HPDE6-E6E7 (cell line): Measurements from ENCODE around the gene CLDN15.
A peak's percentile ranks its signal among the peaks of the same experiment; 100 is the strongest.

Source experiments
- DNase-seq: peaks from one replicate; pipeline ENCODE4 v3.0.0; 2011; ENCODE audit warnings: missing footprints; ENCODE audit errors: extremely low spot score

CLDN15 gene

DNA sequence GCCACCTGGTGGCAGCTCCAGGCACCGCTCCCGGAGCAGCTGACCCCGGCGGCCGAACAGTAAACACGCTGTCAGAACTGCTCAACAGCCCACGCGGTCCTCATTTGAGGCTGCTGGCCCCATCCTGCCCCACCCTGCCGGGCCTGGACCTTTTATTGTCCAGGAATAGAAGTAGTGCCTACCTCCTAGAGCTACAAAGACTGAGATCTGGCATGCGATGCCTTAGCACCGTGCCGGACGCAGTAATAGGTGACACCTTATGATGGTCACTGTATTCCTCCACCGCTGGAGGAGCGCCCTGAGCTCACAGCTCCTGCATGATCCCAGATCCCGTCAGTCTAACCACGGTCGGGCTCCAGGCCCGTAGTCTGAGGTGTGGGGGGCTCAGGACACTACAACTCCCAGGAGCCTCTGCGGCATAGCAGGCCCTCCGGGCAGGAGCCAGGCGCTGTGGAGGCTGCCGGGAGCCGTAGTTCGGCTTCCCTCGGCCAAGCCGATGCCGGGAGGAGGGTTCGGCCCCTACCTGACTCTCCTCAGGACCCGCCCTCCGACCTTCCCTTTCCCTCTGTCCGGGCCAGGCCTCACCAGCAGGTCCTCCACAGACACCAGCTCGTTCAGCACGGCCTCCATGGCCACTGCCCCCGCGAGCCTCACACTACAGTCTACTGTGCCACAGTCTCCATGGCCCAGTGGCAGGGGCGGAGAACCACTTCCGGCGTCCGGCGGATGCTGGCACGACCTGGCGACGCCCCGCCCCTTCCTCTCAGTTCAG lies 7.0 kb upstream of the CLDN15 start, which contains the start of gene FIS1:
Gene FIS1, minus strand, starts transcription at position 707 of the 772 bp plus-strand sequence. Its CDS starts 77 bp downstream, at position 630.
- peak; percentile 91 for DNase-seq

DNA sequence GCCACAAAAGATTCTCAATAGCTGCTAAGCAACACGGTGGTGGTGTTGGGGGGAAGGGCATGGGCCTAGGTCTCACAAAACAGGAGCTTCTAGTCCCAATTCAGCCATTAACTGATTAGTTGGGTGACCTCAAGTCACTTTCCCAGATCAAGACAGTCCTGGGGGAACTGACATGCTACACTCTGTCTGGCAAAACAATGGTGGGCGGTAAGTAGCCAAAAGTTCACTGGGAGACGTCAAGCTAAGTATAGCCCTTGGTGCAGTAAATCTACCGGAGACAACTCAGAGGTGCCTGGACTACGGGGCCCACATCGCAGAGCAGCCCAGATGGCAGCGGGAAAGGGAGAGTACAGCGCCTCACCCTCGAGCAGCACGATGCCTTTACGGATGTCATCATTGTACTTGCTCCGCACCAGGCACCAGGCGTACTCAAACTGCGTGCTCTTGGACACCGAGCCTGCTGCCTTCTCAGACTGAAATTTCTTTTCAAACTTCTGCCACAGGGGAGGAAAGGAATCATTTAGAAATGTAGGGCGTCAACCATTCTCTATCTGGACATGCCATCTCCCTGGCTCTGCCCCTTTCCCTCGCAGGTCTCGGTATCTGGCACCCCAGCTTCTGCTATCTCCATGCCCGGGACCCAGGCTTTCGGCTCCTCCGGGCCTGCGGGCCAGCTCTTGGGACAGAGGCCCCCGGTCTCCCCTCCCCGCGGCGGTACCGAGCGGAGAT lies 6.2 kb upstream of the CLDN15 start:
- no peak for DNase-seq

DNA sequence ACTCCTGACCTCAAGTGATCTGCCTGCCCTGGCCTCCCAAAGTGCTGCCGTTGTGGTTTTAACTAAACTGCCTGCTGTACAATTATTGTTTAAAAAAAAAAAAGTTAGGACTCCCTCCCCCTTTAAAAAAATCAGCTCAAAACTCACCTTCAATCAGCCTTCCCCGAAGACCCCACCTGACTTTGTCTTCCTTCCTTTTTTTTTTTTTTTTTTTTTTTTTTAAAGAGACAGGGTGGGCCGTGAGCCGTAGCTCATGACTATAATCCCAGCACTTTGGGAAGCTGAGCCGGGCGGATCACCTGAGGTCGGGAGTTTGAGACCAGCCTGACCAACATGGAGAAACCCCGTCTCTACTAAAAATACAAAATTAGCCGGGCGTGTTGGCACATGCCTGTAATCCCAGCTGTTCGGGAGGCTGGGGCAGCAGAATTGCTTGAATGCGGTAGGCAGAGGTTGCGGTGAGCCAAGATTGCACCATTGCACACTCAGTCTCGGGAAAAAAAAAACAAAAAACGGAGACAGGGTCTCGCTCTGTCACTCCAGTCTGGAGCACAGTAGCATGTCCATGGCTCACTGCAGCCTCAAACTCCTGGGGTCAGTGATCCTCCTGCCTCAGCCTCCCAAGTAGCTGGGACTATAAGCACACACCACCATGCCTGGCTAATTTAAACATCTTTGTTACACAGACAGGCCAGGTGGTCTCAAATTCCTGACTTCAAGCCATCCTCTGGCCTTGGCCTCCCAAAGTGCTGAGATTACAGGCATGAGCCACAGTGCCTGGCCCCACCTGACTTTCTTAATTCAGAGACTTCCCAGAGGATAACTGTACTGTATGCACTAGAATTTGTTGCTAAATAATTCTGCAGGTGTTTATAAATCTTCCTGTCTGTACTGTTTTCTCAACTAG lies 4.1 kb upstream of the CLDN15 start:
- no peak for DNase-seq

DNA sequence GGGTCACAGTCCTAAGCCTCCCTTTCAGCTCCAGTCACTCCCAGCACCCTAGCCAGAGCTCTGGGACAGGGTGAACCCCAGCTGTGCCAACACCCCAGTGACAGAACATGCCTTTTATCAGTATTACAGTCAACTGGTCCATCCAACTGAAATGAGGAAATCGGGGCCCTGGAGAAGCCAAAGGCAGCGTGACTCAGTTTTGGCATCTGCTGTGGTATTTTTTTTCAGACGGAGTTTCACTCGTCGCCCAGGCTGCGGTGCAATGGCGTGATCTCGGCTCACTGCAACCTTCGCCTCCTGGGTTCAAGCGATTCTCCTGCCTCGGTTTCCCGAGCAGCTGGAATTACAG lies 3.4 kb upstream of the CLDN15 start:
- no peak for DNase-seq

DNA sequence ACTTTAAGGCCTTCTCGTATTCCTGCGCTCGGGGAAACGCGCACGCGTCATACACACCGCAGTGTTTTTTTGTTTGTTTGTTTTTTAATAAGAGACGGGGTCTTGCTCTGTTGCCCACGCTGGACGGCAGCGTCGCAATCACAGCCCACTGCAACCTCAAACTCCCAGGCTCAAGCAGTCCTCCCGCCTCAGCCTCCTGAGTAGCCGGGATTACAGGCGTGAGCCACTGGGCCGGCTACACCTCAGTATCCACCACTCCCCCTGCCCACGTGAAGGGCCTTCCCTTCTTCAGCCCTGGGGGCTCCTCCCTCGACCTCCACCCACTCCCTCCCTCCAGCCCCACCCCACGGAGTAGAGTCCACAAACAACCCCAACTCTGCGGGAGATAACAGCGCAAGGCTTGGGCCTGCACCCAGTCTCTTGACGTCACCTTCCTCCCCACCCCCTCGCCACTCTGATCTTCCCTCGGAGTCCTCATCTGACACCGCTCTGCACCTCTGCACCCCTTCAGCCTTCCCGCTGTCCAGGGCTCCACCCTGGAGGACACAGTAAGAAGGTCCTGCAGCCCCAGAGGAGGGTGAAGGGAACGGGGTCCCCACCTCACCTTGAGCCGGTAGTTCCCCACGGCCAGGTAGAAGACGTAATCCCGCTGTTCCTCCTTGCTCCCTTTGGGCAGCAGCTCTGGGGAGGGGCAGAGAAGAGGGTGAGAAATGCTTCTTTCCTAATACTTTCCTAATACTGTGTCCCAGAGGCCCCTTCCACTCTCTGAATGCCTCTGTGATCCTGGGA lies 2.8 kb upstream of the CLDN15 start:
- DNase-seq: no peak

DNA sequence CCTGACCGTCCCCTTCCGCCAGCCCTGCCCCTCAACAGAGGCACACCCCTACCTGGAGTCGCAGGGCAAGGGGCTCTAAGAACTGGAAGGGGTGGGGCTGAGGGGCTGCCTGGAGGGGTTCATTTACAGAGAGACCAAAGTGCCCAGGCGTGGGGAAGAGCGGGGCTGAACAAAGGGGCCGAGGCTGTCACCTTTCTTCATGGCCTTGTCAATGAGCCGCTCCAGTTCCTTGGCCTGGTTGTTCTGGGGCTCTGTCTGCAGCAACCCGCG lies 2.3 kb upstream of the CLDN15 start:
- no peak for DNase-seq

DNA sequence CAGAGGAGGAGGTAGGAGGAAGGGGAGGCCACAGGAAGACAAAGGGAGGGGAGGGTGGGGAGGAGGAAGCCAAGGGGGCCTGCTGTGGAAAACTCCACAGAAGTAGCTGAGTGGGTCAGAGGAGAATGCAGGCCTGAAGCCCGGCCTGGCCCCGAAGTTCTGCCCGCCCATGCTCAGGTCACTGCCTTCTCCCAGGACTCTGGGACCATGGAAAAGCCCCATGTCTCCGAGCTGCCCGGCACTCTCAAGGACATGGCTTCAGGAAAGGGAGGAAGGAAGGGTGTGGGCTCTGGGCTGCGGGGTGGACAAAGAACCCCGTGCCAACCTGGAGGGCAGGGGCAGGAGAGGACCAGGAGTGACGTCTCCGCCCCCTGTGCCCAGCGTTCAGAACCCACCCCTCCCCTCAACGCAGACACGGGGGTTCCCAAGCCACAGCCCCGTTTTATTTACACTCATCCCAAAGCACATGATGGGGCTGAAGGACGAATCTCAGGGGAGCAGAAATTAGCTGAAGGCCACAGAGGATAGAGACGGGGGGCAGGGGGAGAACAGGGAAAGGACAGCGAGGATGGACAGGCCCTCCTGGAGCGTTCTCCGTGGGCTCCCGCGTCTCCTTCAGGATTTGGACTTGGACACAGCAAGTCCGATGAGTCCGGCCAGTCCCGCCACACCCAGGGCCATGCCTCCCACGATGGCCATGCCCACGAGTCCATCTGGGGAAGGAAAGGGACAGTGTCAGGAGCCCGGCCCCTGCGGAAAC lies 1.8 kb upstream of the CLDN15 start:
- DNase-seq: no peak

DNA sequence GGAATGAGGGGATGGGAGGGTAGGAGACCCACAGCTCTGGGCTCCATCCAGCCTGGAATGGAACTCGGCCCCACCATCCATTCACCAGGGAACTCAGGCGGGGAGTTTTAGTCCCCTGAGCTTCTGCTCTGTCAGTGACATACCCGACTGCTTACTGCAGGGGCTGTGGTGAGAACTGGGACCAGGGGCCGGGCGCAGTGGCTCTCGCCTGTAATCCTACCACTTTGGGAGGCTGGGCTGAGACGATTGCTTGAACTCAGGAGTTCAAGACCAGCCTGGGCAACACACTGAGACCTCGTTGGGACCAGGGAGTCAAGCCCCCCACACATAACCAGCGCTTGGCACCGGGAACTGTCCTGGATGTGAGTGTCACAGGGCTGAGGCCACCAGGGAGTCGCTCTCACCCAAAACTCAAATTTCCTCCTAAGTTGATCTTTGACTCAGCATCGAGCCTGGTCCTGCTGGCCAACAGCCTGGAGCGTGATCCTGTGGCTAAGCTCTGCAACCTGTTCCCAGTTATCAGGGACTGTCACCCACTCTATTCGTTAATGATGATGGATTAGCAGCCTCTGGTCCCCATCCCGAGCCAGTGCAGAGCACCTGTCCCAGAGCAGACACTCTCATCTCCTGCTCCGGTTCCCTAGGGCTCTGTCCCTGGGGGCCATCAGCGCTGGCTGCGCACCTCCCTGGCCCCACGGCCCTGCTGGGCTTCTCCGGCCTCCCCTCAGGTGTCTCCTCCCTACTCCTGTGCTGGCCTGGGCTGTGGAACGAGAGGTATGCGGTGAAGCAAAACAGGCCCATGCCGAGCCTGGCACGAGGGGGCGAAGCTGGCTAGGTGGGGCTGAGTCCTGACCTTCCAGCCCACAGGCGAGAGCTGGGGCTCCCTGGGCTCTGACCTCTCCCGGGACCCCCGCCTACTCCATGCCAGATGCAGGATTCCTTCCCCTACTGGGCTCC lies 902 bp upstream of the CLDN15 start:
- DNase-seq: no peak

DNA sequence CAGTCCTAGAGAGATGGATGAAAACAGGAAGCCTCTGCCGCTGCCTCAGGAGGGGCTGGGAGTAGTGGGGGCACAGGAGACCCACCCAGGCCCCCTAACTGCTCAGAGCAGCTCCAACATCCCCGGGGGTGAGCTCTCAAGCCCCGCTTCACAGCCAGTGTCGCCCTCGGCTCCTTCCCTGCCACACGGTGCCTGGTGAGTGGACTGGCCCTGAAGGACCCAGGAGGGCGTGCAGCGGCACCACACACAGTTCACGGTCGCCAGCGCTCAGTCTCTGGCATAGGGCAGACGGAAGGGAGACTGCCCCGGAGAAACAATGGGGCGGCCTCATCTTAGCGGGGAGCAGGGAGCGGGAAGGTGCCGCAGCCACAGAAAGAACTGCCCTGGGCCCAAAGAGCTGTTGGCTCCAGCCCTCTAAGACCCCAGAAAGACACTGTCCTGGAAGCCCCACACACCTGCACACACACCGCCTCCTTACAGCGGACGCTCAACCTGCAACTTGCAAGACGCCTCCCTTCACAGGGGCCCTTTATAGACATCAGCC lies 1.2 kb downstream of the CLDN15 start:
- no peak for DNase-seq

DNA sequence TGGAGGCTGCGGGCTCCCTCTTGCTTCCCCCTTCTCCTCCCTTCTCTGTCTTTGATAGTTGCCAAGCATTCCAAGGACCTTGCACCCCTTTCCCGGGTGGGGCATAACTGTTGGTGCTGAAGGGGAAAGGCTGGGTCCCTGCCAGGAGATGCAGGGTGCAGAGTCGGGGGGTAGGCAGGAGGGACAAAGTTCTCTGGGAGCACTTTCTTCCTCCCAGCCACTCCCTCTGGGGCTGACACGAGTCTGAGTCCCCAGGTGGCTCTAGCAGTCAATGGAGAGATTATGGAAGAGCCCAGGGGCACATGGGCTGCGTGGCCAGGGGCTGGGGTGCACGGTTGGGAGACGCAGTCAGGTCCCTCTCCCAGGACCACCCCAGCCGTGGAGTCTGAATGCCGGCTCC lies 2.1 kb downstream of the CLDN15 start:
- DNase-seq: no peak

DNA sequence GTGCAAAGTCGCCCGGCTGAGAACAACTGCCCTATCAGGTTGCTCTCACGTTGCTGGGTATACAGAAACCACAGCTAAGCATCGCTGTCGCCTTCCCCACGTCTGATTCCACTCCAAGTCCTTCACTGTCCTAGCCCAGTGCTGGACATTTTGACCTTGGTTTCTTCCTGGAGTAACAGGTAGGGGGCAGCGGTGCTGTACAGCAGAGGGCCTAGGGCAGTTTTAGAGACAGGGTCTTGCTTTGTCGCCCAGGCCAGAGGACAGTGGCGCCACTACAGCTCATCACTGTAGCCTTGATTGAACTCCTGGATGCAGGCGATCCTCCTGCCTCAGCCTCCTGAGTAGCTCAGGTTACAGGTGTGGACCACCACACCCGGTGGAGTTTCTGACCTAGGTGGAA lies 2.6 kb downstream of the CLDN15 start:
- DNase-seq: no peak

DNA sequence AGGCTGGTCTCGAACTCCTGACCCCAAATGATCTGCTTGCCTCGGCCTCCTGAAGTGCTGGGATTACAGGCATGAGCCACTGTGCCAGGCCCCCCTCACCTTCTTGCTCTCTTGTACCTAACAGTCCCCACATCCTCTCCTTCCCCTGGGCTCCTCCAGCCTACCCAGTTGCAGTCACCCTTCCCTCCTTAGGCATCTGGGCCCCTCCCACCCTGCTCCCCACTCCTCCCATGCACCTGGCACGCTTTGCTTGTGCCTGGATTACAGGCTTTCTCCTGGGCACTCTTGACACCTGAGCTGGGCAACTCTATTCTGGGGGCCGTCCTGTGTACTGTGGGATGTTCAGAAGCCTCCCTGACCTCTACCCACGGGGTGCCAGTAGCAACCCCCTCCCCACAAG lies 3.0 kb downstream of the CLDN15 start:
- no peak for DNase-seq

DNA sequence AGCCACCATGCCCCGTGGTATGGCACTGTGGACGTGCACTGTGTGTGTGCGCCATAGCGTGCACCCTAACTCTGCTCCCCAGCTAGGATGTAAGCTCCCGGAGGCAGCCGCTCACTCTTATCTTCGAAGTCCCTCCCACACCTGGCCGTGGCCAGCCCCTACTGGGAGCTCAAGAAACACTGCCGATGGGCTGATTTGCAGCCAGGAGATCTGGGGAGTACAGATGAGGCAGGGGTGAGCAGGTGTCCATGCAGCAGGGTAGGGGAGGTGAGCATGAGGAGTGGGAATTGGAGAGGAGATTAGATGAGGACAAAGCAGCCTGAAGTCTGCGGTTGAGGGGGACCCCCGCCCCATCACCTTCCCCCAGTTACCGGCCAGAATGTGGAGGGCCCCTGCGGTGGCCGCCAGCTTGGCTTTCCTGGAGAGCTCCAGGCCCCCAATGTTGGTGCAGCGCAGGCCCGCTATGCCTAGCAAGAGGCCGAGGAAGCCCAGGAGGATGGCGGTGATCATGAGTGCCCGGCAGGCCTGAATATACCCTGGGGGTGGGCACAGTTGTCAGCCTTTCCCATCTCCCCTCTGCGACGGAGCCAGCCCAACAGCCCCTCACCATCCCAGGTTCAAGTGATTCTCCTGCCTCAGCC lies 3.6 kb downstream of the CLDN15 start:
- no peak for DNase-seq

DNA sequence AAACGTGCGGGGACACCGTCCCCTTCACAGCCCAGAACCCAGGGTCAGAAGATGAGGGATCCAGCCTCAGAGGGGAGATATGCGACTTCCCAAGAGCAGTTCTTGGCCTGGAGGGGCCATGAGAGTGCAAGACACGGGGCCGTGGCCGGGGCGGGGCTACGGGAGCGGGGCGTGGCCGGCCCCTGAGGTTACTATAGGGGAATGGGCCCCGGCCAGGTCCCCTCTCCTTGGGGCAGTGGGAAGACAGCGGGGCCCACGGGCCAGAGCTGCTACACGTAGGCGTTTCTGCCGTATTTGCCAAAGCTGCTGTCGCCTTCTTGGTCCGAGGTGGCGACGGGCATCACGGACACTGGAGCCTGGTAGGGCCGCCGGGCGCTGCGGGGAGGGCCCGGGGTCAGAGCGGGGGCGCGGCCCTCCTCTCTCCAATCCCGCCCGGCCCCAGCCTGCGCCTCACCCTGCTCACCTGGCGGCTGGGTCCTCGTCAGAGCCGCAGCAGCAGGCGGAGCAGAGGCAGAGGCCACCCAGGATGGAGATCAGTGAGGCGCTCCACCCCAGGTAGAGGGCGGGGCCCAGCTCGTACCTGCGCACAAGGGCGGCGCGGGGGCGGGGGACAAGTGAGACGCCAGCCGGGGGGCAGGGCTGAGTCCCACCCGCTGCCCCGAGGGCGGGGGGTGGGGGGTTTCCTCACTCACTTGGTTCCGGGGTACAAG lies 5.3 kb downstream of the CLDN15 start:
- DNase-seq: peak; percentile 93

DNA sequence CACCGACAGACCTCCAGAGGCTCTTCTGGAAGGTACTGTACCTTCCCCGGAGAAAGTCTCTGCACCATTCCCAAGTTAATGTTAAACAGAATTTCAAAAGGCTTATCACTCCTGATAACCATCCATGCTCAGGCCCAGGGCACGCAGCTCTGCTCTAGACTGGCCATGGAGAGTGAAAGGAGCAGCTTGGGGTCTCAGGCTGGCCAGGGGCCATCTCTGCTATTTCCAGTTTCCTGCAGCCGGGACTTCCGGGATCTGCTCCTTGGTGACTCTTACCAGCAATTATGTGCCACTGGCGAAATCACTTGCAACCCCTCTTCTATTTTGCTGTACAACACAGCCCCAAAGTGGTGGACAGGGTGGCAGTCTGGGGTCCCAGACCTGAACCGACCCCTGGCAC lies 6.0 kb downstream of the CLDN15 start:
- DNase-seq: no peak

DNA sequence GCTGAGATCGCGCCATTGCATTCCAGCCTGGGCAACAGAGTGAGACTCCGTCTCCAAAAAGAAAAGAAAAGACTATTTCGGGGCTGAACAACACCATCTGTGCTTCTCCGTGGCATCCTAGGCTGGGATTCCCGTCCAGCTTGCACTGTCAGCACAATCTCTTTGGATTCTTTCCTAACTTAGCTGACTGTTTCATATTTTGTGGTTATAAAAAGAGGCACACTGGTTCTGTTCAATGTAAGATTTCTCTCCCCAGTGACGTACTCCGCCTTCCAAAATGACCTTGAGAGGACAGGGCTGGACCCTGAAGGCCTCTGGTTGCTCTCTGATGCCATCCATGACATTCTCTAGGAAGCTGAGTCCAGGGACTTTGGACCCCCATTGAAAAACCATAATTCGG lies 10.9 kb downstream of the CLDN15 start:
- no peak for DNase-seq

DNA sequence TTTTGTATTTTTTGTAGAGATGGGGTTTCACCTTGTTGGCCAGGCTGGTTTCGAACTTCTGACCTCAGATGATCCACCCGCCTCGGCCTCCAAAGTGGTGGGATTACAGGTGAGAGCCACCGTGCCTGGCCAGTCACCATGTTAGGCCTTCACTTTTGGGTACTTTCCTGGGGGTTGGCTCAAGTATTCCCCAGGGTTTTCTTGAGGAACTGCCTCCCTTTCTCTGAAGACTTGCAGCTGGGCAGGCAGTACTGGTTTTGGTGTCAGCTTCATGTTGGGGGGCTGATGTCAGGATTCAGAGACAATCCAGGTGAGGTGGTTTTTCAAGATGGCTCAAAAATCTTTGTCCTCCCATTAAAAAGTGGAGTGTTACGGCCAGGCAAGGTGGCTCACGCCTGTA lies 12.0 kb downstream of the CLDN15 start:
- no peak for DNase-seq

DNA sequence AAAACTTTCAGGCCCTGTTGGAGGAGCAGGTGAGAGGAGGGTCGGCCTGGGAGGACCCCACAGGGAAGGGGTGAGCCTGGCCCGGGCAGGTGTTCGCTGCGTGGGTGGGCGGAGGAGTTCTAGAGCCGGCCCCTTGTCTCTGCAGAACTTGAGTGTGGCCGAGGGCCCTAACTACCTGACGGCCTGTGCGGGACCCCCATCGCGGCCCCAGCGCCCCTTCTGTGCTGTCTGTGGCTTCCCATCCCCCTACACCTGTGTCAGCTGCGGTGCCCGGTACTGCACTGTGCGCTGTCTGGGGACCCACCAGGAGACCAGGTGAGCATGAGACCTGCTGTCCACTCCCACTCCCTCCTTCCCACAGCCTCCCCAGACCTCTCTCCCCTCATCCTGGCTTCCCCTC lies 14.1 kb downstream of the CLDN15 start:
- DNase-seq: no peak
